Panc1 (cell line): ENCODE data around the gene MAML3. TPM values are rescaled to one million over a fixed set of nuclear protein-coding genes. Genes with fewer than 3 reads are reported as not detected.

Experiments used
- ATAC-seq: fragments of 200-7000 bp; cut with Tn5 transposase; 2 replicates; pipeline ENCODE4 v1.9.1; 2020; ENCODE audit warnings: mild to moderate bottlenecking, moderate library complexity
- BruUV-seq: library from RNA; stranded (reverse); fragments of 400-500 nt; replicated peaks from 2 replicates; lab custom pipeline; 2021; lab: Mats Ljungman, UMichigan
- CTCF ChIA-PET: fragments of 300-600 bp; sonication (Branson Sonifier 250); formaldehyde crosslinking; loops from one replicate; lab custom pipeline; 2022; ENCODE audit warnings: antibody characterized with exemption; lab: Charles Lee
- POLR2A ChIA-PET: fragments of 300-600 bp; sonication (Branson Sonifier 250); formaldehyde crosslinking; loops from one replicate; lab custom pipeline; 2022; ENCODE audit warnings: antibody characterized with exemption; lab: Charles Lee
- DNase-seq: peaks from one replicate; pipeline ENCODE4 v3.0.0-alpha.2; 2010; ENCODE audit warnings: low read depth, low spot score
- H3K27ac ChIP-seq: 2 replicates; pipeline ENCODE4 v1.5.1; 2011; ENCODE audit warnings: mild to moderate bottlenecking, low read length, inconsistent platforms
- H3K27me3 ChIP-seq: fragments of 200-500 bp; sonication (Bioruptor generic); 2 replicates; pipeline ENCODE4 v1.6.0; 2014; ENCODE audit warnings: low read length, inconsistent platforms; ENCODE audit not compliant: control insufficient read depth, insufficient read depth
- H3K36me3 ChIP-seq: fragments of 200-500 bp; sonication (Bioruptor generic); 2 replicates; pipeline ENCODE4 v1.5.1; 2014; ENCODE audit warnings: inconsistent platforms, mild to moderate bottlenecking, low read length, moderate library complexity; ENCODE audit not compliant: control insufficient read depth, insufficient read depth
- H3K4me1 ChIP-seq: 2 replicates; pipeline ENCODE4 v1.5.1; 2011; ENCODE audit warnings: inconsistent platforms, mild to moderate bottlenecking, low read length, moderate library complexity; ENCODE audit not compliant: control insufficient read depth, insufficient read depth
- H3K4me3 ChIP-seq, 2 experiments: 2 replicates each; pipeline ENCODE4 v1.5.1; 2011 to 2012; ENCODE audit warnings: low read depth in 2 of 2, low read length in 2 of 2, mild to moderate bottlenecking in 2 of 2, inconsistent platforms in 1 of 2, moderate library complexity in 1 of 2
- H3K9me3 ChIP-seq: fragments of 200-500 bp; sonication (Bioruptor generic); 2 replicates; pipeline ENCODE4 v1.5.1; 2014; ENCODE audit warnings: low read depth, mild to moderate bottlenecking, inconsistent platforms, low read length, moderate library complexity; ENCODE audit not compliant: control insufficient read depth, insufficient read depth
- POLR2AphosphoS5 ChIP-seq: IDR thresholded peaks from 2 replicates; pipeline ENCODE4 v1.6.1; 2012; ENCODE audit warnings: mild to moderate bottlenecking, low read depth, low read length, moderate library complexity
- SIN3A ChIP-seq: IDR thresholded peaks from 2 replicates; pipeline ENCODE4 v1.6.1; 2012; ENCODE audit warnings: low read depth, mild to moderate bottlenecking, low read length, moderate library complexity, borderline replicate concordance; ENCODE audit not compliant: insufficient read depth
- TCF7L2 ChIP-seq: IDR thresholded peaks from 2 replicates; pipeline ENCODE4 v1.6.1; 2011; ENCODE audit warnings: mild to moderate bottlenecking, low read depth, low read length, inconsistent platforms
- in situ Hi-C: cut with HindIII; loops from 2 replicates; pipeline ENCODE4 v1.10.0; 2016; ENCODE audit warnings: low sequenced_read_pairs, low pct_unique_long_range_greater_than_20kb
- intact Hi-C: fragments of 100-400 bp; cut with micrococcal nuclease; formaldehyde crosslinking; loops from one replicate; pipeline ENCODE4 v1.10.0; 2022; ENCODE audit not compliant: unreplicated experiment
- total RNA-seq: library from RNA; stranded (reverse); gene quantifications from one replicate; pipeline ENCODE4 v1.2.1, GENCODE V29; 2021; ENCODE audit not compliant: unreplicated experiment
- TF ChIP-seq, protein P1 (sequence below): fragments of 450-650 bp; IDR thresholded peaks from 2 replicates; pipeline ENCODE4 v1.5.1; 2017; ENCODE audit warnings: mild to moderate bottlenecking
- TF ChIP-seq, protein P2 (sequence below), 2 experiments: IDR thresholded peaks; 2 replicates each; pipeline ENCODE4 v1.6.1; 2011 to 2012; ENCODE audit warnings: low read depth in 2 of 2, control low read depth in 1 of 2, low read length in 1 of 2, mild to moderate bottlenecking in 1 of 2, moderate library complexity in 1 of 2; ENCODE audit not compliant: insufficient read depth in 1 of 2

MAML3 gene
- total RNA-seq, 1 experiment from 2014 or later: 7.7 TPM

DNA sequence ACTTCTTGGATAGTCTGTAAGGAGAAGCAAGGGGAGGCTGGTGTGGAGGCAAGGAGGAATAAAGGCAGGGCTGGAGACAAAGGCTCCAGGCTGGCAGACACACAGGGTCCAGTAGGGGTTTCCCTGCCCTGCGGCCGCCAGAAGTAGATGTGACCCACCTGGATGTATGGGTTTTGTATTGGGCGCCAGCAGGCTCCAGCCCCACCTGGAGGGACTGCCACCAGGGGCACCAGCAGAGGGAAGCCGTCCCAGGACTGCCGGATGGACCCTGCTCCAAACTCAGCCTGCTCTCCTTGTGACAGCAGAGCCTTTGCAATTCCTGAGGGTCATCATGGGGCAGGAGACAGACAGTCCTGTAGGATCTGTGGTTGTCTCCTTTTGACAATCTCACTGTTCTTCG is 435.6 kb downstream of the MAML3 start:
- POLR2A ChIA-PET: no interaction called here
- no peaks in the 10 kb centered on the region for H3K9me3 ChIP-seq
- TF ChIP-seq TCF7L2 (no peak), SIN3A (no peak), POLR2AphosphoS5 (no peak)
- TF ChIP-seq, protein P1, sequence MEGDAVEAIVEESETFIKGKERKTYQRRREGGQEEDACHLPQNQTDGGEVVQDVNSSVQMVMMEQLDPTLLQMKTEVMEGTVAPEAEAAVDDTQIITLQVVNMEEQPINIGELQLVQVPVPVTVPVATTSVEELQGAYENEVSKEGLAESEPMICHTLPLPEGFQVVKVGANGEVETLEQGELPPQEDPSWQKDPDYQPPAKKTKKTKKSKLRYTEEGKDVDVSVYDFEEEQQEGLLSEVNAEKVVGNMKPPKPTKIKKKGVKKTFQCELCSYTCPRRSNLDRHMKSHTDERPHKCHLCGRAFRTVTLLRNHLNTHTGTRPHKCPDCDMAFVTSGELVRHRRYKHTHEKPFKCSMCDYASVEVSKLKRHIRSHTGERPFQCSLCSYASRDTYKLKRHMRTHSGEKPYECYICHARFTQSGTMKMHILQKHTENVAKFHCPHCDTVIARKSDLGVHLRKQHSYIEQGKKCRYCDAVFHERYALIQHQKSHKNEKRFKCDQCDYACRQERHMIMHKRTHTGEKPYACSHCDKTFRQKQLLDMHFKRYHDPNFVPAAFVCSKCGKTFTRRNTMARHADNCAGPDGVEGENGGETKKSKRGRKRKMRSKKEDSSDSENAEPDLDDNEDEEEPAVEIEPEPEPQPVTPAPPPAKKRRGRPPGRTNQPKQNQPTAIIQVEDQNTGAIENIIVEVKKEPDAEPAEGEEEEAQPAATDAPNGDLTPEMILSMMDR: no peak
- TF ChIP-seq, protein P2, sequence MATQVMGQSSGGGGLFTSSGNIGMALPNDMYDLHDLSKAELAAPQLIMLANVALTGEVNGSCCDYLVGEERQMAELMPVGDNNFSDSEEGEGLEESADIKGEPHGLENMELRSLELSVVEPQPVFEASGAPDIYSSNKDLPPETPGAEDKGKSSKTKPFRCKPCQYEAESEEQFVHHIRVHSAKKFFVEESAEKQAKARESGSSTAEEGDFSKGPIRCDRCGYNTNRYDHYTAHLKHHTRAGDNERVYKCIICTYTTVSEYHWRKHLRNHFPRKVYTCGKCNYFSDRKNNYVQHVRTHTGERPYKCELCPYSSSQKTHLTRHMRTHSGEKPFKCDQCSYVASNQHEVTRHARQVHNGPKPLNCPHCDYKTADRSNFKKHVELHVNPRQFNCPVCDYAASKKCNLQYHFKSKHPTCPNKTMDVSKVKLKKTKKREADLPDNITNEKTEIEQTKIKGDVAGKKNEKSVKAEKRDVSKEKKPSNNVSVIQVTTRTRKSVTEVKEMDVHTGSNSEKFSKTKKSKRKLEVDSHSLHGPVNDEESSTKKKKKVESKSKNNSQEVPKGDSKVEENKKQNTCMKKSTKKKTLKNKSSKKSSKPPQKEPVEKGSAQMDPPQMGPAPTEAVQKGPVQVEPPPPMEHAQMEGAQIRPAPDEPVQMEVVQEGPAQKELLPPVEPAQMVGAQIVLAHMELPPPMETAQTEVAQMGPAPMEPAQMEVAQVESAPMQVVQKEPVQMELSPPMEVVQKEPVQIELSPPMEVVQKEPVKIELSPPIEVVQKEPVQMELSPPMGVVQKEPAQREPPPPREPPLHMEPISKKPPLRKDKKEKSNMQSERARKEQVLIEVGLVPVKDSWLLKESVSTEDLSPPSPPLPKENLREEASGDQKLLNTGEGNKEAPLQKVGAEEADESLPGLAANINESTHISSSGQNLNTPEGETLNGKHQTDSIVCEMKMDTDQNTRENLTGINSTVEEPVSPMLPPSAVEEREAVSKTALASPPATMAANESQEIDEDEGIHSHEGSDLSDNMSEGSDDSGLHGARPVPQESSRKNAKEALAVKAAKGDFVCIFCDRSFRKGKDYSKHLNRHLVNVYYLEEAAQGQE (IDR thresholded peaks at IDR 0.05; ENCODE audit: insufficient read depth in 1 of 2, low read depth in 2 of 2, low read length in 1 of 2): no peak
- ATAC-seq (no peak), DNase-seq (no peak)
- intact Hi-C loops (no loop called here), in situ Hi-C loops (no loop called here)
- H3K4me1 ChIP-seq: no peaks in the 10 kb centered on the region
- H3K36me3 ChIP-seq: no peaks in the 10 kb centered on the region
- BruUV-seq: no TSS peak
- no peak overlapping the region for H3K4me3 ChIP-seq
- H3K27ac ChIP-seq: no peak overlapping the region
- no peaks in the 10 kb centered on the region for H3K27me3 ChIP-seq
- CTCF ChIA-PET: no interaction called here

DNA sequence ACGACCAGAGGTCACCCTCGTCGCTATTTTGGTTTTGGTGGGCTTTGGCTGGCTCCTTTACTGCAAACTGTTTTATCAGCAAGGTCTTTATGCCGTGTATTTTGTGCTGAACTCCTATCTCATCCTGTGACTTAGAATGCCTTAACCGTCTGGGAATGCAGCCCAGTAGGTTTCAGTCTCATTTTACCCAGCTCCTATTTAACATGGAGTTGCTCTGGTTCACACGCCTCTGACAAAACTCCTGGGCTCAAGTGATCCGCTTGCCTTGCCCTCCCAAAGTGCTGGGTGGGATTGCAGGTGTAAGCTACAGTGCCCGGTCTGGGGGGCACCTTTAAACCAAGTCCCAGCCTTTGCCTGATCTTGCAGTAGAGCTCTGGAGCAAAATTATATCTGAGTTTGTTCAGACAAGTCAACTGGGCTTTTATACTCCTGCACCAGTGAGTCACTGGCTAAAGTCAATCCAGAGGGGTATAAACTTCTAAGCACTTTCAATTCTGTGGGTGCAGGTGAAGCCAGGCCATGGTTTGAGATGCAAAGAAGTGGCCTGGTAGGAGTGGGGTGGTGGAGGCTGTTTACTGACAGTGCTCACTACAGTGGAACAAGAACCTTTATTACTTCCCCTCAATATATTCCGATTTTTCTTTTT is 438.1 kb downstream of the MAML3 start:
- H3K4me1 ChIP-seq: no peaks in the 10 kb centered on the region
- ATAC-seq: no peak
- no peaks in the 10 kb centered on the region for H3K27me3 ChIP-seq
- ChIA-PET CTCF (no interaction called here), POLR2A (no interaction called here)
- H3K36me3 ChIP-seq: no peaks in the 10 kb centered on the region
- no TSS peak for BruUV-seq
- H3K9me3 ChIP-seq: no peaks in the 10 kb centered on the region
- TF ChIP-seq TCF7L2: no peak
- TF ChIP-seq POLR2AphosphoS5: no peak
- TF ChIP-seq, protein P1: no peak
- TF ChIP-seq, protein P2 (IDR thresholded peaks at IDR 0.05; ENCODE audit: insufficient read depth in 1 of 2, low read depth in 2 of 2, low read length in 1 of 2): no peak
- TF ChIP-seq SIN3A: no peak
- H3K27ac ChIP-seq: no peak overlapping the region
- H3K4me3 ChIP-seq: no peak overlapping the region
- no peak for DNase-seq
- in situ Hi-C loops (no loop called here), intact Hi-C loops (no loop called here)
